H1 (cell line): ENCODE data around the gene ARHGAP26. TPM values are rescaled to one million over a fixed set of nuclear protein-coding genes. Genes with fewer than 3 reads are reported as not detected.

ENCODE experiments used
- HDAC2 ChIP-seq, 2 experiments: fragments of 300-600 bp in 1 of 2; sonication (generic) in 1 of 2; IDR thresholded peaks; 2 replicates each; pipeline ENCODE4 v1.6.1; 2011 to 2012; ENCODE audit warnings: low read depth in 2 of 2, low read length in 2 of 2, mild to moderate bottlenecking in 2 of 2, moderate library complexity in 2 of 2, borderline replicate concordance in 1 of 2, inconsistent platforms in 1 of 2
- NRF1 ChIP-seq: IDR thresholded peaks from 2 replicates; pipeline ENCODE4 v1.6.1; 2011; ENCODE audit warnings: mild to moderate bottlenecking, low read depth, low read length, improper control_type of control experiment
- RNF2 ChIP-seq: fragments of 200-900, 300-1000 bp; sonication (generic); IDR thresholded peaks from 2 replicates; pipeline ENCODE4 v1.7.1; 2016; ENCODE audit warnings: borderline replicate concordance, low read depth, mild to moderate bottlenecking, antibody characterized with exemption, low read length; ENCODE audit not compliant: poor library complexity, severe bottlenecking; ENCODE audit errors: missing control alignments
- SIX5 ChIP-seq: IDR thresholded peaks from 2 replicates; pipeline ENCODE4 v1.6.1; 2011; ENCODE audit warnings: mild to moderate bottlenecking, low read depth, low read length
- polyA plus RNA-seq, 7 experiments: library from polyadenylated mRNA; depleted of rRNA in 3 of 7; stranded (reverse) in 5 of 7; unstranded in 2 of 7; fragments of >200 nt in 5 of 7; fragments of 200-250 nt in 2 of 7; gene quantifications; 1 replicate in 5 of 7; 2 replicates in 1 of 7; 4 replicates in 1 of 7; pipeline versions ENCODE4 v1.2.1 to v1.2.3, GENCODE V29; 2011 to 2013; ENCODE audit warnings: missing spikeins in 2 of 7, mixed read lengths in 2 of 7
- total RNA-seq: library from RNA; stranded (reverse); fragmentation: NEBNext Ultra II Directional; extraction: Animal tissue kit (Norgen Biotek cat#: 25700); gene quantifications from 2 replicates; pipeline ENCODE4 v1.2.1, GENCODE V29; 2021
- TF ChIP-seq, protein P1 (sequence below): IDR thresholded peaks from 2 replicates; pipeline ENCODE4 v1.6.1; 2012; ENCODE audit warnings: low read length, inconsistent platforms

ARHGAP26 gene
- total and polyA plus RNA-seq, 2 of the 8 experiments (the other 6 are each of a cell fraction or from before 2014, with no cell fraction given): 7.1 to 24.8 TPM

DNA sequence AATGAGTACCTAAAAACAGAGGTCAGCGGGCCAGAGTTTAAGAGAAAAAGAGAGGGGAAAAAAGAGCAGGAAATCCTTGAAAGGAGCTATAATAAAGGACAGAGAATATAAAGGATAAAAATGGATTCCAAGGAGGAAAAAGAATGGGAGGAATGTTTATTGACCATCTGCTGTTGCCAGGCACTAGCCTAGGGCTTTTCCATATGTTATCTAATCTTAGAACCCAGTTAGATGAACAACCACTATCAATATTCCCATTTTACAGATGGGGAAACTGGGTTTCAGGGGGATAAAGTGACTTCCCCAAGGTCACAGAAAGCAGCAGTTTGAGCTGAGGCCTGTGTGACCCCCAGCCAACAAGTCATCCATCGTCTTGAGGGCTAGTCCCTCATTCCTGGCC lies 400.8 kb downstream of the ARHGAP26 start (continued):
- TF ChIP-seq, protein P1, sequence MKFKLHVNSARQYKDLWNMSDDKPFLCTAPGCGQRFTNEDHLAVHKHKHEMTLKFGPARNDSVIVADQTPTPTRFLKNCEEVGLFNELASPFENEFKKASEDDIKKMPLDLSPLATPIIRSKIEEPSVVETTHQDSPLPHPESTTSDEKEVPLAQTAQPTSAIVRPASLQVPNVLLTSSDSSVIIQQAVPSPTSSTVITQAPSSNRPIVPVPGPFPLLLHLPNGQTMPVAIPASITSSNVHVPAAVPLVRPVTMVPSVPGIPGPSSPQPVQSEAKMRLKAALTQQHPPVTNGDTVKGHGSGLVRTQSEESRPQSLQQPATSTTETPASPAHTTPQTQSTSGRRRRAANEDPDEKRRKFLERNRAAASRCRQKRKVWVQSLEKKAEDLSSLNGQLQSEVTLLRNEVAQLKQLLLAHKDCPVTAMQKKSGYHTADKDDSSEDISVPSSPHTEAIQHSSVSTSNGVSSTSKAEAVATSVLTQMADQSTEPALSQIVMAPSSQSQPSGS: no peak
- TF ChIP-seq SIX5 (no peak), HDAC2 (IDR thresholded peaks at IDR 0.05; ENCODE audit: borderline replicate concordance in 1 of 2, low read depth in 2 of 2, low read length in 2 of 2) (no peak), RNF2 (no peak), NRF1 (no peak)
